SK-N-SH (cell line): Measurements from ENCODE around the gene PLA2G12B. TPM values are rescaled to one million over a fixed set of nuclear protein-coding genes. Genes with fewer than 3 reads are reported as not detected.

ENCODE experiments used
- CTCF ChIA-PET: fragments of 300-600, 350-600 bp; formaldehyde crosslinking; extraction: SDS; loops from one replicate; lab custom pipeline; 2021; lab: Yijun Ruan, JAX
- POLR2A ChIA-PET: fragments of 350-600 bp; sonication (Branson Sonifier 250); formaldehyde crosslinking; extraction: SDS; loops from one replicate; lab custom pipeline; 2020; ENCODE audit warnings: antibody characterized with exemption, inconsistent platforms; lab: Yijun Ruan, JAX
- DNase-seq: peaks from one replicate; pipeline ENCODE4 v3.0.0; 2012
- H2AFZ ChIP-seq: fragments of 200-600 bp; sonication (generic); 2 replicates; pipeline ENCODE4 v1.8.1; 2016; ENCODE audit warnings: antibody characterized with exemption, mild to moderate bottlenecking, low read depth
- H3F3A ChIP-seq: fragments of 200-600 bp; sonication (generic); replicated peaks from 2 replicates; pipeline ENCODE3; 2016; ENCODE audit warnings: antibody characterized with exemption, mild to moderate bottlenecking; ENCODE audit not compliant: insufficient read depth
- H3K27ac ChIP-seq, 2 experiments: fragments of 200-500 bp in 1 of 2; fragments of 200-600 bp in 1 of 2; sonication (Bioruptor generic) in 1 of 2; sonication (generic), shearing (Covaris generic) in 1 of 2; 2 replicates each; pipeline versions ENCODE4 v1.5.1 to v1.6.1; 2014 to 2016; ENCODE audit warnings: low read depth in 2 of 2, inconsistent platforms in 1 of 2, low read length in 1 of 2, mild to moderate bottlenecking in 1 of 2, mixed read lengths in 1 of 2
- H3K27me3 ChIP-seq: fragments of 200-600 bp; sonication (generic), shearing (Covaris generic); 2 replicates; pipeline ENCODE4 v1.6.1; 2016; ENCODE audit warnings: mixed run types; ENCODE audit not compliant: insufficient read depth
- H3K36me3 ChIP-seq, 2 experiments: fragments of 200-500 bp in 1 of 2; fragments of 200-600 bp in 1 of 2; sonication (Bioruptor generic) in 1 of 2; sonication (generic) in 1 of 2; replicated peaks in 1 of 2; 2 replicates each; pipeline versions ENCODE3 to v1.5.1; 2014 to 2016; ENCODE audit warnings: low read length in 1 of 2, mild to moderate bottlenecking in 1 of 2; ENCODE audit not compliant: insufficient read depth in 2 of 2, control insufficient read depth in 1 of 2
- H3K4me1 ChIP-seq, 2 experiments: fragments of 200-500 bp in 1 of 2; fragments of 200-600 bp in 1 of 2; sonication (Bioruptor generic) in 1 of 2; sonication (generic), shearing (Covaris generic) in 1 of 2; 2 replicates each; pipeline versions ENCODE4 v1.5.1 to v1.6.1; 2014 to 2016; ENCODE audit warnings: low read depth in 1 of 2, low read length in 1 of 2, mixed run types in 1 of 2; ENCODE audit not compliant: insufficient read depth in 2 of 2, control insufficient read depth in 1 of 2
- H3K4me2 ChIP-seq: fragments of 200-600 bp; sonication (generic), shearing (Covaris generic); 2 replicates; pipeline ENCODE4 v1.6.1; 2017; ENCODE audit warnings: mixed run types
- H3K4me3 ChIP-seq, 2 experiments: fragments of 200-500 bp in 1 of 2; fragments of 200-600 bp in 1 of 2; sonication (Bioruptor generic) in 1 of 2; sonication (generic), shearing (Covaris generic) in 1 of 2; 2 replicates each; pipeline versions ENCODE4 v1.5.1 to v1.8.1; 2014 to 2016; ENCODE audit warnings: low read depth in 2 of 2, inconsistent platforms in 1 of 2, low read length in 1 of 2, mild to moderate bottlenecking in 1 of 2, mixed read lengths in 1 of 2, moderate library complexity in 1 of 2
- H3K79me2 ChIP-seq: fragments of 200-600 bp; sonication (generic); 2 replicates; pipeline ENCODE4 v1.8.1; 2017; ENCODE audit warnings: mild to moderate bottlenecking; ENCODE audit not compliant: insufficient read depth
- H3K9ac ChIP-seq: fragments of 200-600 bp; sonication (generic); 2 replicates; pipeline ENCODE4 v1.6.1; 2017; ENCODE audit warnings: mixed run types
- H3K9me2 ChIP-seq: fragments of 200-600 bp; sonication (generic); 2 replicates; pipeline ENCODE4 v1.6.1; 2017; ENCODE audit warnings: mixed run types
- H3K9me3 ChIP-seq: fragments of 200-600 bp; sonication (generic); 2 replicates; pipeline ENCODE4 v1.6.1; 2017; ENCODE audit warnings: mixed run types, mild to moderate bottlenecking, moderate library complexity
- H4K20me1 ChIP-seq: fragments of 200-600 bp; sonication (generic); 2 replicates; pipeline ENCODE4 v1.6.1; 2017; ENCODE audit warnings: mild to moderate bottlenecking, mixed run types; ENCODE audit not compliant: insufficient read depth
- EZH2phosphoT487 ChIP-seq: fragments of 200-600 bp; sonication (generic); IDR thresholded peaks from 2 replicates; pipeline ENCODE4 v1.6.1; 2017; ENCODE audit warnings: low read depth, mixed run types, mild to moderate bottlenecking, antibody characterized with exemption, moderate library complexity, borderline replicate concordance
- GABPA ChIP-seq: IDR thresholded peaks from 2 replicates; pipeline ENCODE4 v1.4.0; 2012; ENCODE audit warnings: low read depth, mild to moderate bottlenecking
- JUND ChIP-seq: IDR thresholded peaks from 2 replicates; pipeline ENCODE4 v1.4.0; 2012
- MXI1 ChIP-seq: IDR thresholded peaks from 2 replicates; pipeline ENCODE4 v1.6.1; 2012; ENCODE audit warnings: mild to moderate bottlenecking, low read depth, low read length, improper control_type of control experiment
- NRF1 ChIP-seq: IDR thresholded peaks from 2 replicates; pipeline ENCODE4 v1.6.1; 2012; ENCODE audit warnings: low read depth, mild to moderate bottlenecking, low read length
- POLR2AphosphoS5 ChIP-seq: IDR thresholded peaks from 2 replicates; pipeline ENCODE4 v1.6.1; 2012; ENCODE audit warnings: low read depth, low read length
- RAD21 ChIP-seq: IDR thresholded peaks from 2 replicates; pipeline ENCODE4 v1.6.1; 2012; ENCODE audit warnings: mild to moderate bottlenecking, low read length
- RFX5 ChIP-seq: IDR thresholded peaks from 2 replicates; pipeline ENCODE4 v1.6.1; 2012; ENCODE audit warnings: mild to moderate bottlenecking, improper control_type of control experiment, low read length
- RXRA ChIP-seq: IDR thresholded peaks from 2 replicates; pipeline ENCODE4 v1.4.0; 2012; ENCODE audit warnings: low read depth, mild to moderate bottlenecking, borderline replicate concordance
- SIN3A ChIP-seq: IDR thresholded peaks from 2 replicates; pipeline ENCODE4 v1.6.1; 2012; ENCODE audit warnings: low read depth, mild to moderate bottlenecking, low read length, moderate library complexity, borderline replicate concordance
- SMC3 ChIP-seq: IDR thresholded peaks from 2 replicates; pipeline ENCODE4 v1.6.1; 2012; ENCODE audit warnings: low read depth, low read length, improper control_type of control experiment
- TAF1 ChIP-seq: IDR thresholded peaks from 2 replicates; pipeline ENCODE4 v1.6.1; 2012; ENCODE audit warnings: low read depth, mild to moderate bottlenecking, low read length, moderate library complexity, borderline replicate concordance
- TCF12 ChIP-seq: IDR thresholded peaks from 2 replicates; pipeline ENCODE4 v1.4.0; 2012
- TEAD4 ChIP-seq: IDR thresholded peaks from 2 replicates; pipeline ENCODE4 v1.4.0; 2012; ENCODE audit warnings: mild to moderate bottlenecking, borderline replicate concordance; ENCODE audit not compliant: insufficient read depth
- YY1 ChIP-seq: IDR thresholded peaks from 2 replicates; pipeline ENCODE4 v1.4.0; 2012; ENCODE audit warnings: low read depth, mild to moderate bottlenecking
- WGBS: methylation state at CpG from one replicate; pipeline ENCODE4 v1.1.6; 2017; ENCODE audit warnings: low lambda C conversion rate; 5-methylcytosine and 5-hydroxymethylcytosine counted together
- polyA plus RNA-seq, 3 experiments: library from polyadenylated mRNA; depleted of rRNA; stranded (reverse); fragments of >200 nt; gene quantifications; 2 replicates each; pipeline ENCODE4 v1.2.3, GENCODE V29; 2012
- TF ChIP-seq, protein P1 (sequence below): fragments of 150-350 bp; IDR thresholded peaks from 2 replicates; pipeline ENCODE4 v1.6.1; 2017; ENCODE audit warnings: antibody characterized with exemption, low read length, low read depth, borderline replicate concordance
- TF ChIP-seq, protein P2 (sequence below): IDR thresholded peaks from 2 replicates; pipeline ENCODE4 v1.4.0; 2012; ENCODE audit warnings: low read depth, borderline replicate concordance
- TF ChIP-seq, protein P3 (sequence below): fragments of 200-600 bp; sonication (generic); IDR thresholded peaks from 2 replicates; pipeline ENCODE4 v1.6.1; 2017; ENCODE audit warnings: antibody characterized with exemption, mild to moderate bottlenecking, moderate library complexity
- TF ChIP-seq, protein P4 (sequence below): IDR thresholded peaks from 2 replicates; pipeline ENCODE4 v1.4.0; 2012; ENCODE audit warnings: low read depth

Gene PLA2G12B
- polyA plus RNA-seq, 1 of the 3 experiments (the other 2 are of a cell fraction) = not detected

DNA sequence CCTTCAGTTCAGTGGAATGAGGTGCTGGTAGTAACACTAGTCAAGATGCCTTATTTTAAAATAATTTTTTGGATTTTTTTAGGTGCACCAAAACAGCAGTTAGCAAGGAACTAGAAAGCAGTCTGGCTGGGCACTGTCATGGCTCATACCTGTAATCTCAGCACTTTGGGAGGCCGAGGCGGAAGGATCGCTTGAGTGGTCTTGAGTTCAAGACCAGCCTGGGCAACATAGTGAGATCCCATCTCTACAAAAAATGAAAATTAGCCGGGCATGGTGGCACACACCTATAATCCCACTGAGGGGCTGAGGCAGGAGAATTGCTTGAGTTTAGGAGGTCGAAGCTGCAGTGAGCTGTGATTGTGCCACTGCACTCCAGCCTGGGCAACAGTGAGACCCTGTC lies 25.8 kb downstream of the PLA2G12B start:
- POLR2A ChIA-PET = no interaction called here

DNA sequence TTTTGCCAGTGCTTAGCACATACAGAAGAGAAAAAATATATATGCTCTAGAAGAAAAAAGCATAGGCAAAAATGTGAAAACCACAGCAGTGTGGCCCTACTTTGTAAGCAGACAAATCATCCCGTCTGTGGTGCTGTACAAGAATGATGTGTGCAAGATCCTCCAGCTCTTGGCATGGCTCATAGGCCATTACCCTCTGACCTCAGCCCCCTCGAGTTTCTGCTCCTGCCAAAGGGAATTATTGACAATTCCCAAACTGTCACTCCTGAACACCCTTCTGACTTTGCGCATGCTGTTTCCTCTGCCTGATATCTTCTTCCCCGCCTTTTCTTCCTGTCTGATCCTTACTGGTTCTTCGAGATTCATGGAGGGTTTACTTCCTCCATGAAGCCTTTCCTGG lies 27.1 kb downstream of the PLA2G12B start:
- Histone ChIP-seq H3K4me2 (no peak overlapping the region), H3K9me3 (no peaks in the 10 kb centered on the region), H3K27me3 (no peaks in the 10 kb centered on the region), H3K9me2 (no peaks in the 10 kb centered on the region), H3K79me2 (no peaks in the 10 kb centered on the region), H3K27ac (no peak overlapping the region), H3K9ac (no peak overlapping the region), H3K4me1 (no peaks in the 10 kb centered on the region), H4K20me1 (no peaks in the 10 kb centered on the region), H3K36me3 (no peaks in the 10 kb centered on the region), H3K4me3 (no peak overlapping the region), H2AFZ (no peak overlapping the region), H3F3A (no peaks in the 10 kb centered on the region)
- DNase-seq = no peak
- CTCF ChIA-PET = no interaction called here
- POLR2A ChIA-PET = no interaction called here
- WGBS = 73% methylated on average over 5 of the region's 5 CpGs
- TF ChIP-seq JUND (no peak), YY1 (no peak), GABPA (no peak), EZH2phosphoT487 (no peak), TCF12 (no peak), TEAD4 (no peak), RAD21 (no peak), NRF1 (no peak)
- TF ChIP-seq, protein P1, sequence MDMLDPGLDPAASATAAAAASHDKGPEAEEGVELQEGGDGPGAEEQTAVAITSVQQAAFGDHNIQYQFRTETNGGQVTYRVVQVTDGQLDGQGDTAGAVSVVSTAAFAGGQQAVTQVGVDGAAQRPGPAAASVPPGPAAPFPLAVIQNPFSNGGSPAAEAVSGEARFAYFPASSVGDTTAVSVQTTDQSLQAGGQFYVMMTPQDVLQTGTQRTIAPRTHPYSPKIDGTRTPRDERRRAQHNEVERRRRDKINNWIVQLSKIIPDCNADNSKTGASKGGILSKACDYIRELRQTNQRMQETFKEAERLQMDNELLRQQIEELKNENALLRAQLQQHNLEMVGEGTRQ = no peak
- TF ChIP-seq, protein P2, sequence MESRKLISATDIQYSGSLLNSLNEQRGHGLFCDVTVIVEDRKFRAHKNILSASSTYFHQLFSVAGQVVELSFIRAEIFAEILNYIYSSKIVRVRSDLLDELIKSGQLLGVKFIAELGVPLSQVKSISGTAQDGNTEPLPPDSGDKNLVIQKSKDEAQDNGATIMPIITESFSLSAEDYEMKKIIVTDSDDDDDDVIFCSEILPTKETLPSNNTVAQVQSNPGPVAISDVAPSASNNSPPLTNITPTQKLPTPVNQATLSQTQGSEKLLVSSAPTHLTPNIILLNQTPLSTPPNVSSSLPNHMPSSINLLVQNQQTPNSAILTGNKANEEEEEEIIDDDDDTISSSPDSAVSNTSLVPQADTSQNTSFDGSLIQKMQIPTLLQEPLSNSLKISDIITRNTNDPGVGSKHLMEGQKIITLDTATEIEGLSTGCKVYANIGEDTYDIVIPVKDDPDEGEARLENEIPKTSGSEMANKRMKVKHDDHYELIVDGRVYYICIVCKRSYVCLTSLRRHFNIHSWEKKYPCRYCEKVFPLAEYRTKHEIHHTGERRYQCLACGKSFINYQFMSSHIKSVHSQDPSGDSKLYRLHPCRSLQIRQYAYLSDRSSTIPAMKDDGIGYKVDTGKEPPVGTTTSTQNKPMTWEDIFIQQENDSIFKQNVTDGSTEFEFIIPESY = no peak

More for the DNA sequence above, 25.8 kb downstream of the PLA2G12B start:
- Histone ChIP-seq H2AFZ (no peak overlapping the region), H3K4me2 (no peak overlapping the region), H4K20me1 (no peaks in the 10 kb centered on the region), H3K27ac (no peak overlapping the region), H3K9me2 (no peaks in the 10 kb centered on the region), H3K36me3 (no peaks in the 10 kb centered on the region), H3K4me1 (no peaks in the 10 kb centered on the region), H3F3A (no peaks in the 10 kb centered on the region), H3K9me3 (no peaks in the 10 kb centered on the region), H3K27me3 (no peaks in the 10 kb centered on the region), H3K9ac (no peak overlapping the region), H3K4me3 (no peak overlapping the region), H3K79me2 (no peaks in the 10 kb centered on the region)
- WGBS = 78% methylated on average over 5 of the region's 5 CpGs
- no peak for DNase-seq
- CTCF ChIA-PET = no interaction called here
- TF ChIP-seq EZH2phosphoT487 (no peak), SIN3A (no peak), MXI1 (no peak), GABPA (no peak), SMC3 (no peak), RFX5 (no peak), POLR2AphosphoS5 (no peak), JUND (no peak), TCF12 (no peak), TAF1 (no peak), RXRA (no peak)
- TF ChIP-seq, protein P2 = no peak
- TF ChIP-seq, protein P3, sequence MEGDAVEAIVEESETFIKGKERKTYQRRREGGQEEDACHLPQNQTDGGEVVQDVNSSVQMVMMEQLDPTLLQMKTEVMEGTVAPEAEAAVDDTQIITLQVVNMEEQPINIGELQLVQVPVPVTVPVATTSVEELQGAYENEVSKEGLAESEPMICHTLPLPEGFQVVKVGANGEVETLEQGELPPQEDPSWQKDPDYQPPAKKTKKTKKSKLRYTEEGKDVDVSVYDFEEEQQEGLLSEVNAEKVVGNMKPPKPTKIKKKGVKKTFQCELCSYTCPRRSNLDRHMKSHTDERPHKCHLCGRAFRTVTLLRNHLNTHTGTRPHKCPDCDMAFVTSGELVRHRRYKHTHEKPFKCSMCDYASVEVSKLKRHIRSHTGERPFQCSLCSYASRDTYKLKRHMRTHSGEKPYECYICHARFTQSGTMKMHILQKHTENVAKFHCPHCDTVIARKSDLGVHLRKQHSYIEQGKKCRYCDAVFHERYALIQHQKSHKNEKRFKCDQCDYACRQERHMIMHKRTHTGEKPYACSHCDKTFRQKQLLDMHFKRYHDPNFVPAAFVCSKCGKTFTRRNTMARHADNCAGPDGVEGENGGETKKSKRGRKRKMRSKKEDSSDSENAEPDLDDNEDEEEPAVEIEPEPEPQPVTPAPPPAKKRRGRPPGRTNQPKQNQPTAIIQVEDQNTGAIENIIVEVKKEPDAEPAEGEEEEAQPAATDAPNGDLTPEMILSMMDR = no peak
- TF ChIP-seq, protein P4, sequence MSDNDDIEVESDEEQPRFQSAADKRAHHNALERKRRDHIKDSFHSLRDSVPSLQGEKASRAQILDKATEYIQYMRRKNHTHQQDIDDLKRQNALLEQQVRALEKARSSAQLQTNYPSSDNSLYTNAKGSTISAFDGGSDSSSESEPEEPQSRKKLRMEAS = no peak
